A549 treated with GW870086 at 1 μM for 4 hours (cell line): ENCODE results near the gene OR5C1. TPM values are rescaled to one million over a fixed set of nuclear protein-coding genes. Genes with fewer than 3 reads are reported as not detected.

Experiments
- total RNA-seq: library from RNA; stranded (reverse); fragments of 200-300 nt; extraction: Qiagen RNA extraction; gene quantifications from 5 replicates; pipeline ENCODE4 v1.2.3, GENCODE V29; 2022; ENCODE audit warnings: low read depth

OR5C1 gene
- not detected in 5 replicates for total RNA-seq

GRCh38 chr9:122788831-122789230 is at the start of gene OR5C1:
Gene OR5C1, plus strand, starts transcription at chr9:122788933. Its CDS starts 0 bp downstream, at chr9:122788933.

GRCh38 chr9:122742003-122742402 is 46.7 kb upstream of the OR5C1 start, which contains the start of gene OR1L6:
Gene OR1L6, plus strand, starts transcription at chr9:122742303. Its CDS starts 7,545 bp downstream, at chr9:122749848.

GRCh38 chr9:122800066-122801060 is 11.6 kb downstream of the OR5C1 start, which contains the start of gene OR1K1:
Gene OR1K1, plus strand, starts transcription at chr9:122800123. Its CDS starts 0 bp downstream, at chr9:122800123.

Other genes with a start within 250 kb of the OR5C1 start
- not detected in 5 replicates for gene OR1N2, start 235.8 kb upstream of the OR5C1 start, total RNA-seq
- gene OR1L8, start 205.5 kb upstream of the OR5C1 start, total RNA-seq = not detected in 5 replicates
- not detected in 5 replicates for gene OR1Q1, start 174.2 kb upstream of the OR5C1 start, total RNA-seq
- not detected in 5 replicates for gene OR1B1, start 131.3 kb upstream of the OR5C1 start, total RNA-seq
- gene OR1L1, start 127.2 kb upstream of the OR5C1 start, total RNA-seq = not detected in 5 replicates
- gene OR1L3, start 113.8 kb upstream of the OR5C1 start, total RNA-seq = not detected in 5 replicates
- gene OR1L4, start 64.9 kb upstream of the OR5C1 start, total RNA-seq = not detected in 5 replicates
- gene OR1L6, start 46.6 kb upstream of the OR5C1 start, total RNA-seq = not detected in 5 replicates
- not detected in 5 replicates for gene OR1K1, start 11.2 kb downstream of the OR5C1 start, total RNA-seq
- 14.4 to 18.6 TPM (median 15.4 TPM) in 5 replicates for gene PDCL, start 39.7 kb downstream of the OR5C1 start, total RNA-seq
- gene RC3H2, start 116.4 kb downstream of the OR5C1 start, total RNA-seq = 13.4 to 23.9 TPM (median 20.9 TPM) in 5 replicates
- 4.3 to 6.3 TPM (median 5.5 TPM) in 5 replicates for gene ZBTB6, start 124.4 kb downstream of the OR5C1 start, total RNA-seq
- gene ZBTB26, start 142.6 kb downstream of the OR5C1 start, total RNA-seq = 1.1 to 2.4 TPM (median 2.0 TPM) in 5 replicates
- 11.4 to 15.5 TPM (median 13.9 TPM) in 5 replicates for gene RABGAP1, start 152.1 kb downstream of the OR5C1 start, total RNA-seq
- not detected in 5 replicates for gene GPR21, start 244.7 kb downstream of the OR5C1 start, total RNA-seq